ENCODE results near the gene ANO1. TPM values are rescaled to one million over a fixed set of nuclear protein-coding genes. Genes with fewer than 3 reads are reported as not detected.

ANO1 gene
- total and polyA plus RNA-seq, 2 donors (not counting 1 experiment from before 2014, with no cell fraction given) = not detected

GRCh38 chr11:70167120-70167519 lies 89.0 kb downstream of the ANO1 start:
- TF ChIP-seq, protein P1, sequence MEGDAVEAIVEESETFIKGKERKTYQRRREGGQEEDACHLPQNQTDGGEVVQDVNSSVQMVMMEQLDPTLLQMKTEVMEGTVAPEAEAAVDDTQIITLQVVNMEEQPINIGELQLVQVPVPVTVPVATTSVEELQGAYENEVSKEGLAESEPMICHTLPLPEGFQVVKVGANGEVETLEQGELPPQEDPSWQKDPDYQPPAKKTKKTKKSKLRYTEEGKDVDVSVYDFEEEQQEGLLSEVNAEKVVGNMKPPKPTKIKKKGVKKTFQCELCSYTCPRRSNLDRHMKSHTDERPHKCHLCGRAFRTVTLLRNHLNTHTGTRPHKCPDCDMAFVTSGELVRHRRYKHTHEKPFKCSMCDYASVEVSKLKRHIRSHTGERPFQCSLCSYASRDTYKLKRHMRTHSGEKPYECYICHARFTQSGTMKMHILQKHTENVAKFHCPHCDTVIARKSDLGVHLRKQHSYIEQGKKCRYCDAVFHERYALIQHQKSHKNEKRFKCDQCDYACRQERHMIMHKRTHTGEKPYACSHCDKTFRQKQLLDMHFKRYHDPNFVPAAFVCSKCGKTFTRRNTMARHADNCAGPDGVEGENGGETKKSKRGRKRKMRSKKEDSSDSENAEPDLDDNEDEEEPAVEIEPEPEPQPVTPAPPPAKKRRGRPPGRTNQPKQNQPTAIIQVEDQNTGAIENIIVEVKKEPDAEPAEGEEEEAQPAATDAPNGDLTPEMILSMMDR (IDR thresholded peaks at IDR 0.05) = no peak
- TF ChIP-seq EZH2 (IDR thresholded peaks at IDR 0.05; ENCODE audit: borderline replicate concordance, insufficient read depth, low read depth, low read length, poor library complexity, severe bottlenecking) = no peak
- no peaks in the 10 kb centered on the region for H3K27me3 ChIP-seq (replicated peaks in 1 of 4; ENCODE audit: control extremely low read depth in 1 of 4, control insufficient read depth in 3 of 4, insufficient read depth in 4 of 4, low read length in 3 of 4)
- H4K20me1 ChIP-seq (ENCODE audit: control insufficient read depth, insufficient read depth, low read length, poor library complexity, severe bottlenecking) = no peaks in the 10 kb centered on the region
- intact Hi-C loops (cut with micrococcal nuclease) = no loop called here
- H3K36me3 ChIP-seq (replicated peaks in 1 of 2; ENCODE audit: control extremely low read depth in 1 of 2, control insufficient read depth in 1 of 2, extremely low read depth in 1 of 2, insufficient read depth in 2 of 2, low read length in 1 of 2) = no peaks in the 10 kb centered on the region
- no peaks in the 10 kb centered on the region for H3K9me3 ChIP-seq (ENCODE audit: control extremely low read depth in 1 of 3, control insufficient read depth in 2 of 3, insufficient read depth in 1 of 3, low read length in 2 of 3)
- H2AFZ ChIP-seq (ENCODE audit: insufficient read depth, low read depth, low read length, poor library complexity, severe bottlenecking) = no peak overlapping the region
- Mint-ChIP-seq H3K4me1 (no peaks in the 10 kb centered on the region), H3K27me3 (peaks cover 6% of the 10 kb centered on the region), H3K27ac (no peak overlapping the region), H3K9me3 (ENCODE audit: insufficient read depth) (no peaks in the 10 kb centered on the region), H3K4me3 (no peak overlapping the region)
- DNase-seq = no peak
- ChIA-PET POLR2A (no interaction called here), CTCF (no interaction called here)
- H3K27ac ChIP-seq (ENCODE audit: low read length in 2 of 2) = no peak overlapping the region
- no peaks in the 10 kb centered on the region for H3K4me1 ChIP-seq (ENCODE audit: control insufficient read depth in 2 of 2, insufficient read depth in 2 of 2, low read length in 2 of 2)
- ATAC-seq (ENCODE audit: low read depth) = no peak
- 82% methylated on average over 9 of the region's 9 CpGs for WGBS (ENCODE audit: insufficient coverage)
- H3K4me2 ChIP-seq (replicated peaks; ENCODE audit: low read depth, low read length, poor library complexity, severe bottlenecking) = no peak overlapping the region
- H3K4me3 ChIP-seq (ENCODE audit: control extremely low read depth in 1 of 5, extremely low read depth in 1 of 5, insufficient read depth in 1 of 5, low read depth in 2 of 5, low read length in 4 of 5) = no peak overlapping the region
- no peak overlapping the region for H3K9ac ChIP-seq (ENCODE audit: low read length)
- no peaks in the 10 kb centered on the region for H3K79me2 ChIP-seq (ENCODE audit: control insufficient read depth, insufficient read depth, low read length)

GRCh38 chr11:70167723-70168404 lies 89.7 kb downstream of the ANO1 start:
- no peaks in the 10 kb centered on the region for H3K36me3 ChIP-seq (replicated peaks in 1 of 2; ENCODE audit: control extremely low read depth in 1 of 2, control insufficient read depth in 1 of 2, extremely low read depth in 1 of 2, insufficient read depth in 2 of 2, low read length in 1 of 2)
- H3K4me3 ChIP-seq (ENCODE audit: control extremely low read depth in 1 of 5, extremely low read depth in 1 of 5, insufficient read depth in 1 of 5, low read depth in 2 of 5, low read length in 4 of 5) = no peak overlapping the region
- H3K27me3 ChIP-seq (replicated peaks in 1 of 4; ENCODE audit: control extremely low read depth in 1 of 4, control insufficient read depth in 3 of 4, insufficient read depth in 4 of 4, low read length in 3 of 4) = no peaks in the 10 kb centered on the region
- H3K27ac Mint-ChIP-seq = no peak overlapping the region
- ChIA-PET CTCF (no interaction called here), POLR2A (no interaction called here)
- H3K27ac ChIP-seq (ENCODE audit: low read length in 2 of 2) = no peak overlapping the region
- DNase-seq (no peak), ATAC-seq (ENCODE audit: low read depth) (no peak)
- H3K4me2 ChIP-seq (replicated peaks; ENCODE audit: low read depth, low read length, poor library complexity, severe bottlenecking) = no peak overlapping the region
- H3K9me3 Mint-ChIP-seq (ENCODE audit: insufficient read depth) = no peaks in the 10 kb centered on the region
- no peaks in the 10 kb centered on the region for H3K79me2 ChIP-seq (ENCODE audit: control insufficient read depth, insufficient read depth, low read length)
- 86% methylated on average over 17 of the region's 17 CpGs for WGBS (ENCODE audit: insufficient coverage)
- no peaks in the 10 kb centered on the region for H3K9me3 ChIP-seq (ENCODE audit: control extremely low read depth in 1 of 3, control insufficient read depth in 2 of 3, insufficient read depth in 1 of 3, low read length in 2 of 3)
- no peak overlapping the region for H3K9ac ChIP-seq (ENCODE audit: low read length)
- H3K4me1 Mint-ChIP-seq = no peaks in the 10 kb centered on the region
- H2AFZ ChIP-seq (ENCODE audit: insufficient read depth, low read depth, low read length, poor library complexity, severe bottlenecking) = no peak overlapping the region
- no peaks in the 10 kb centered on the region for H3K4me1 ChIP-seq (ENCODE audit: control insufficient read depth in 2 of 2, insufficient read depth in 2 of 2, low read length in 2 of 2)
- H3K27me3 Mint-ChIP-seq = peaks cover 6% of the 10 kb centered on the region
- no peak overlapping the region for H3K4me3 Mint-ChIP-seq
- no peak for TF ChIP-seq EZH2 (IDR thresholded peaks at IDR 0.05; ENCODE audit: borderline replicate concordance, insufficient read depth, low read depth, low read length, poor library complexity, severe bottlenecking)
- TF ChIP-seq, protein P1 (IDR thresholded peaks at IDR 0.05) = no peak
- no peaks in the 10 kb centered on the region for H4K20me1 ChIP-seq (ENCODE audit: control insufficient read depth, insufficient read depth, low read length, poor library complexity, severe bottlenecking)
- intact Hi-C loops (cut with micrococcal nuclease) = no loop called here

Measured in B cell (primary cell).